Left ventricle myocardium inferior (tissue), 1 donor: ENCODE measurements around the gene RCSD1. TPM values are rescaled to one million over a fixed set of nuclear protein-coding genes. Genes with fewer than 3 reads are reported as not detected.

ENCODE experiments used
- DNase-seq: peaks from one replicate; pipeline ENCODE4 v3.0.0-alpha.2; 2020
- H3K27ac ChIP-seq: fragments of 200-600 bp; replicated peaks from 2 replicates; pipeline ENCODE4 v1.8.0; 2021
- H3K27me3 ChIP-seq: fragments of 200-600 bp; 2 replicates; pipeline ENCODE4 v1.8.0; 2021; ENCODE audit warnings: low read depth
- H3K36me3 ChIP-seq: fragments of 200-600 bp; 2 replicates; pipeline ENCODE4 v1.8.0; 2021
- H3K4me1 ChIP-seq: fragments of 200-600 bp; 2 replicates; pipeline ENCODE4 v1.8.0; 2021
- H3K4me3 ChIP-seq: fragments of 200-600 bp; 2 replicates; pipeline ENCODE4 v1.8.0; 2021; ENCODE audit warnings: mild to moderate bottlenecking, moderate library complexity
- H3K9me3 ChIP-seq: fragments of 200-600 bp; replicated peaks from 2 replicates; pipeline ENCODE4 v1.8.0; 2021
- CTCF ChIP-seq: fragments of 200-600 bp; IDR thresholded peaks from 2 replicates; pipeline ENCODE4 v1.8.0; 2021; ENCODE audit warnings: antibody characterized with exemption, mild to moderate bottlenecking, borderline replicate concordance
- intact Hi-C: fragments of 100-400 bp; cut with micrococcal nuclease; formaldehyde crosslinking; loops from one replicate; pipeline ENCODE4 v1.11.0; 2022
- total RNA-seq: library from RNA; stranded (reverse); fragmentation: NEBNext Ultra II Directional; extraction: Animal tissue kit (Norgen Biotek cat#: 25700); gene quantifications from one replicate; pipeline ENCODE4 v1.2.1, GENCODE V29; 2021
- donor health status: DM: no; HTN: yes; CAD: no; lungs with severe emphysema.

RCSD1 gene
- total RNA-seq, 1 donor from 2014 or later, result 42.7 TPM

GRCh38 chr1:167687919-167688519 is 58.0 kb downstream of the RCSD1 start:
- no peak for DNase-seq
- intact Hi-C loops, result loop anchor here (2.0 kb wide), 1 partner anchor 85 kb away; no protein-coding TSS in a partner anchor
- Histone ChIP-seq H3K36me3 (peaks cover 38% of the 10 kb centered on the region), H3K4me1 (peaks cover 82% of the 10 kb centered on the region), H3K27ac (peak overlapping the region; percentile 93), H3K27me3 (no peaks in the 10 kb centered on the region), H3K4me3 (no peak overlapping the region), H3K9me3 (no peaks in the 10 kb centered on the region)
- TF ChIP-seq CTCF, result peak; percentile 98

GRCh38 chr1:167689567-167689920 is 59.5 kb downstream of the RCSD1 start:
- intact Hi-C loops, result no loop called here
- H3K27ac ChIP-seq, result no peak overlapping the region
- peaks cover 70% of the 10 kb centered on the region for H3K4me1 ChIP-seq

GRCh38 chr1:167690053-167690452 is 60.0 kb downstream of the RCSD1 start:
- intact Hi-C loops, result no loop called here
- peaks cover 70% of the 10 kb centered on the region for H3K4me1 ChIP-seq

More at GRCh38 chr1:167689567-167689920, 59.5 kb downstream of the RCSD1 start:
- Histone ChIP-seq H3K36me3 (peaks cover 53% of the 10 kb centered on the region), H3K4me3 (no peak overlapping the region), H3K9me3 (no peaks in the 10 kb centered on the region), H3K27me3 (no peaks in the 10 kb centered on the region)
- no peak for DNase-seq
- no peak for TF ChIP-seq CTCF

GRCh38 chr1:167693425-167694045 is 63.5 kb downstream of the RCSD1 start:
- Histone ChIP-seq H3K36me3 (peaks cover 87% of the 10 kb centered on the region), H3K9me3 (no peaks in the 10 kb centered on the region), H3K27ac (peak overlapping the region; percentile 31), H3K4me1 (peaks cover 62% of the 10 kb centered on the region), H3K4me3 (no peak overlapping the region), H3K27me3 (no peaks in the 10 kb centered on the region)
- TF ChIP-seq CTCF, result no peak
- intact Hi-C loops, result no loop called here
- no peak for DNase-seq

More at GRCh38 chr1:167690053-167690452, 60.0 kb downstream of the RCSD1 start:
- Histone ChIP-seq H3K27me3 (no peaks in the 10 kb centered on the region), H3K36me3 (peaks cover 58% of the 10 kb centered on the region), H3K4me3 (no peak overlapping the region), H3K9me3 (no peaks in the 10 kb centered on the region), H3K27ac (no peak overlapping the region)
- no peak for DNase-seq
- no peak for TF ChIP-seq CTCF

GRCh38 chr1:167694691-167695090 is 64.7 kb downstream of the RCSD1 start:
- Histone ChIP-seq H3K4me1 (peaks cover 64% of the 10 kb centered on the region), H3K9me3 (no peaks in the 10 kb centered on the region), H3K4me3 (no peak overlapping the region), H3K27me3 (no peaks in the 10 kb centered on the region), H3K27ac (peak overlapping the region; percentile 34), H3K36me3 (peaks cover 88% of the 10 kb centered on the region)
- no peak for TF ChIP-seq CTCF
- no peak for DNase-seq
- intact Hi-C loops, result no loop called here
